Measurements from ENCODE around the gene TMC4. TPM values are rescaled to one million over a fixed set of nuclear protein-coding genes. Genes with fewer than 3 reads are reported as not detected.

The TMC4 gene
- polyA plus RNA-seq, 1 donor from 2014 or later, result 0.15 TPM

DNA sequence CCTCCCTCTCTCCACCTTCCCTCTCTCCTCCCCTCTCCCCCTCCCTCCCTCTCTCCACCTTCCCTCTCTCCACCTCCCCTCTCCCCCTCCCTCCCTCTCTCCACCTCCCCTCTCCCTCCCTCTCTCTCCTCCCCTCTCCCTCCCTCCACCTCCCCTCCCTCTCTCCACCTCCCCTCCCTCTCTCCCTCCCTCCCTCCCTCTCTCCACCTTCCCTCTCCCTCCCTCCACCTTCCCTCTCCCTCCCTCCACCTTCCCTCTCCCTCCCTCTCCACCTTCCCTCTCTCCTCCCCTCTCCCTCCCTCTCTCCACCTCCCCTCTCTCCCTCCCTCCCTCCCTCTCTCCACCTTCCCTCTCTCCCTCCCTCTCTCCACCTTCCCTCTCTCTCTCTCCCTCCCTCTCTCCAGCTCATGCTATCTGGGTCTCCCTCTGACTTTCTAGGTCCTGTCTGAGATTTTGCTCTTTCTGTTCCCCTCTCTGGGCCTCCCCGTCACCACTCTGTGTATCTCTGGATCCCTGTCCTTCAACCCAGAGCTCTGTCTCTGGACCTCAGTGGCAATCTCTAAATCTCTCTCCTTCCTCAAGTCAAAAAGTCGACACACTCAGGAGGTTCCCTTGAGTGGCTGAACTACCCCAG is 38.9 kb downstream of the TMC4 start:
- Histone ChIP-seq H3K27ac (ENCODE audit: low read length) (no peak overlapping the region), H3K79me2 (replicated peaks; ENCODE audit: insufficient read depth, low read length) (peaks cover 12% of the 10 kb centered on the region), H3K4me3 (ENCODE audit: low read length) (no peak overlapping the region), H3K9ac (ENCODE audit: low read length) (no peak overlapping the region), H2AFZ (ENCODE audit: low read depth, low read length) (no peak overlapping the region), H3K27me3 (ENCODE audit: insufficient read depth, low read depth, low read length) (no peaks in the 10 kb centered on the region), H3K4me2 (ENCODE audit: low read length) (no peak overlapping the region), H4K20me1 (ENCODE audit: insufficient read depth) (no peaks in the 10 kb centered on the region), H3K9me3 (ENCODE audit: low read length) (no peaks in the 10 kb centered on the region), H3F3A (ENCODE audit: insufficient read depth, low read length, poor library complexity, severe bottlenecking) (no peaks in the 10 kb centered on the region), H3K9me2 (ENCODE audit: insufficient read depth, low read length) (no peaks in the 10 kb centered on the region), H3K36me3 (ENCODE audit: insufficient read depth, low read length) (no peaks in the 10 kb centered on the region)
- no peak for TF ChIP-seq EP300 (conservative IDR thresholded peaks at IDR 0.05; ENCODE audit: poor library complexity, severe bottlenecking)
- TF ChIP-seq POLR2AphosphoS5 (IDR thresholded peaks at IDR 0.05), result no peak
- TF ChIP-seq RAD21 (conservative IDR thresholded peaks at IDR 0.05), result no peak
- TF ChIP-seq TAF1 (IDR thresholded peaks at IDR 0.05; ENCODE audit: low read depth), result no peak
- TF ChIP-seq, protein P1, sequence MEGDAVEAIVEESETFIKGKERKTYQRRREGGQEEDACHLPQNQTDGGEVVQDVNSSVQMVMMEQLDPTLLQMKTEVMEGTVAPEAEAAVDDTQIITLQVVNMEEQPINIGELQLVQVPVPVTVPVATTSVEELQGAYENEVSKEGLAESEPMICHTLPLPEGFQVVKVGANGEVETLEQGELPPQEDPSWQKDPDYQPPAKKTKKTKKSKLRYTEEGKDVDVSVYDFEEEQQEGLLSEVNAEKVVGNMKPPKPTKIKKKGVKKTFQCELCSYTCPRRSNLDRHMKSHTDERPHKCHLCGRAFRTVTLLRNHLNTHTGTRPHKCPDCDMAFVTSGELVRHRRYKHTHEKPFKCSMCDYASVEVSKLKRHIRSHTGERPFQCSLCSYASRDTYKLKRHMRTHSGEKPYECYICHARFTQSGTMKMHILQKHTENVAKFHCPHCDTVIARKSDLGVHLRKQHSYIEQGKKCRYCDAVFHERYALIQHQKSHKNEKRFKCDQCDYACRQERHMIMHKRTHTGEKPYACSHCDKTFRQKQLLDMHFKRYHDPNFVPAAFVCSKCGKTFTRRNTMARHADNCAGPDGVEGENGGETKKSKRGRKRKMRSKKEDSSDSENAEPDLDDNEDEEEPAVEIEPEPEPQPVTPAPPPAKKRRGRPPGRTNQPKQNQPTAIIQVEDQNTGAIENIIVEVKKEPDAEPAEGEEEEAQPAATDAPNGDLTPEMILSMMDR (IDR thresholded peaks at IDR 0.05; ENCODE audit: poor library complexity, severe bottlenecking), result no peak
- no peak for TF ChIP-seq MXI1 (conservative IDR thresholded peaks at IDR 0.05; ENCODE audit: poor library complexity, severe bottlenecking)
- TF ChIP-seq SMC3 (conservative IDR thresholded peaks at IDR 0.05; ENCODE audit: poor library complexity), result no peak
- no peak for TF ChIP-seq REST (IDR thresholded peaks at IDR 0.05; ENCODE audit: borderline replicate concordance)
- no peak for TF ChIP-seq EZH2 (IDR thresholded peaks at IDR 0.05; ENCODE audit: borderline replicate concordance, insufficient read depth, low read length, poor library complexity, severe bottlenecking)

GRCh38 chr19:54133312-54133956 is 39.5 kb downstream of the TMC4 start:
- Histone ChIP-seq H3K9ac (ENCODE audit: low read length) (no peak overlapping the region), H4K20me1 (ENCODE audit: insufficient read depth) (no peaks in the 10 kb centered on the region)

More at GRCh38 chr19:54133312-54133956, 39.5 kb downstream of the TMC4 start:
- H3K4me3 ChIP-seq (ENCODE audit: low read length), result no peak overlapping the region
- no peaks in the 10 kb centered on the region for H3K36me3 ChIP-seq (ENCODE audit: insufficient read depth, low read length)
- no peaks in the 10 kb centered on the region for H3K9me3 ChIP-seq (ENCODE audit: low read length)
- H3K9me2 ChIP-seq (ENCODE audit: insufficient read depth, low read length), result no peaks in the 10 kb centered on the region
- H3K4me2 ChIP-seq (ENCODE audit: low read length), result no peak overlapping the region
- H3K27ac ChIP-seq (ENCODE audit: low read length), result no peak overlapping the region
- TF ChIP-seq MXI1 (conservative IDR thresholded peaks at IDR 0.05; ENCODE audit: poor library complexity, severe bottlenecking) (no peak), REST (IDR thresholded peaks at IDR 0.05; ENCODE audit: borderline replicate concordance) (no peak), EZH2 (IDR thresholded peaks at IDR 0.05; ENCODE audit: borderline replicate concordance, insufficient read depth, low read length, poor library complexity, severe bottlenecking) (peak; percentile 76), POLR2AphosphoS5 (IDR thresholded peaks at IDR 0.05) (peak; percentile 17)
- no peak overlapping the region for H2AFZ ChIP-seq (ENCODE audit: low read depth, low read length)
- no peaks in the 10 kb centered on the region for H3K27me3 ChIP-seq (ENCODE audit: insufficient read depth, low read depth, low read length)
- no peaks in the 10 kb centered on the region for H3F3A ChIP-seq (ENCODE audit: insufficient read depth, low read length, poor library complexity, severe bottlenecking)
- H3K79me2 ChIP-seq (replicated peaks; ENCODE audit: insufficient read depth, low read length), result peaks cover 5% of the 10 kb centered on the region

Data from neural cell (in vitro differentiated cells).